HG02571 (cell line): ENCODE data around the gene CD163L1.
"Not testable (repeated sequence)": the region's sequence is repeated elsewhere in the genome, so short reads cannot be mapped to it uniquely, and the experiment has no call there.

Source experiments
- ATAC-seq: cut with Tn5 transposase; IDR thresholded peaks from one replicate; pipeline ENCODE4 v1.9.1; 2021; ENCODE audit warnings: mild to moderate bottlenecking, moderate library complexity; ENCODE audit not compliant: unreplicated experiment

Gene CD163L1

GRCh38 chr12:7337790-7338189, 106.2 kb downstream of the CD163L1 start:
- ATAC-seq, result not testable (repeated sequence)

- ATAC-seq, result no peak
Observed at GRCh38 chr12:7327918-7328317, 116.0 kb downstream of the CD163L1 start.

GRCh38 chr12:7324176-7324575, 119.8 kb downstream of the CD163L1 start:
- ATAC-seq, result no peak

GRCh38 chr12:7322599-7322998, 121.4 kb downstream of the CD163L1 start:
- no peak for ATAC-seq

GRCh38 chr12:7321624-7322023, 122.3 kb downstream of the CD163L1 start:
- ATAC-seq, result no peak

- no peak for ATAC-seq
Observed at GRCh38 chr12:7319930-7320329, 124.0 kb downstream of the CD163L1 start.

- no peak for ATAC-seq
Observed at GRCh38 chr12:7310070-7310469, 133.9 kb downstream of the CD163L1 start.
